Rectal smooth muscle tissue (tissue), 1 donor: Measurements from ENCODE around the gene PSAT1.

Experiments
- H3K27ac ChIP-seq: one replicate; pipeline ENCODE4 v1.7.0; 2013; ENCODE audit warnings: low read depth, low read length, inconsistent platforms
- H3K27me3 ChIP-seq: one replicate; pipeline ENCODE4 v1.7.0; 2013; ENCODE audit warnings: low read length; ENCODE audit not compliant: control insufficient read depth, insufficient read depth
- H3K36me3 ChIP-seq: one replicate; pipeline ENCODE4 v1.7.0; 2013; ENCODE audit warnings: low read length; ENCODE audit not compliant: control insufficient read depth, insufficient read depth
- H3K4me1 ChIP-seq: one replicate; pipeline ENCODE4 v1.7.0; 2013; ENCODE audit warnings: low read length; ENCODE audit not compliant: control insufficient read depth, insufficient read depth
- H3K4me3 ChIP-seq: one replicate; pipeline ENCODE4 v1.7.0; 2013; ENCODE audit warnings: low read length
- H3K9ac ChIP-seq: one replicate; pipeline ENCODE4 v1.7.0; 2013; ENCODE audit warnings: low read length

PSAT1 gene

DNA sequence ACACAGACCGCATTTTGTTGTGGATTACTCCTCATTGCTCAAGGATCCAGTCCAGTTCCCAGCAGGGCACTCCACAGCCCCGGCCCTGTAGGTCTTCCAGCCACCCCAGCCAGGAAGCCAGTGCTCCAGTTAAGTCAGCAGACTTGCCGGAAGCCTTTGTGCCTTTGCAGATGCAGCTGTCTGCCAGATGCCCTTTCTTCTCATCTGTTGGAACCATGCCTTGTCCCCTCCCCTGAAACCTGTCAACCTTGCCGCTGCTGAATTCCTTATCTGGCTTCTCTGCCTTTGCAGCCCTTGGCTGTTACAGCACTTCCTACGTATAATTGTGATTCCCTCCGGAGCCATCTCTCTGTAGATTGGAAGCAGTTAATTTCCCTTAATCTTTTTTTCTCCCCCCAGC lies 28.4 kb downstream of the PSAT1 start:
- no peaks in the 10 kb centered on the region for H3K27me3 ChIP-seq
- H3K4me3 ChIP-seq: no peak overlapping the region
- H3K36me3 ChIP-seq: no peaks in the 10 kb centered on the region
- peaks cover 6% of the 10 kb centered on the region for H3K4me1 ChIP-seq
- H3K9ac ChIP-seq: no peak overlapping the region
- no peak overlapping the region for H3K27ac ChIP-seq

DNA sequence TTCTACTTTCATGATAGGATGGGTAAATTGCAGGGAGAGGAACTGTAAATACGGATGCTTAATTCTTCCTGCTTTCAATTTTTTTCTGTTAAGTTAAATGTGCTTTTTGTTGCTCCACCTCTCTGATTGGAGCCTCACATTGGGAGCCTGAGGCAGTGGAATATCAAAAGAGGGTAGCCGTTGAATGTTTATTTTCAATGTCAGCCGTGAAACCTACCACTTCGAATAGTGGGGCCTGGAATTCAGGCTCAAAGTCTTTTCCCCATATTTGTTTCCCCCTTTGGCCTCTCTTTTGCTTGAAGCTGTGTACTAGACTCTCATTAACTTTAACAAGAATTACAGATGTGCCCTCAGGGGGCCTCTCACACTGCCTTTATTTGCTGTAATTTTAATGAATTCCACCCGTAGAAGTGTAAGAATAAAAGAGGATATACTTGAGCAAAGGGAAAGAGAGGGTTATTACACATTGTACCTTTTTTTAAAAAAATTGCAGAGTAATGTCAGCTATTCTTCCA lies 29.0 kb downstream of the PSAT1 start:
- H3K27me3 ChIP-seq: no peaks in the 10 kb centered on the region
- no peak overlapping the region for H3K4me3 ChIP-seq
- no peak overlapping the region for H3K27ac ChIP-seq
- no peaks in the 10 kb centered on the region for H3K36me3 ChIP-seq
- no peak overlapping the region for H3K9ac ChIP-seq
- peaks cover 6% of the 10 kb centered on the region for H3K4me1 ChIP-seq

DNA sequence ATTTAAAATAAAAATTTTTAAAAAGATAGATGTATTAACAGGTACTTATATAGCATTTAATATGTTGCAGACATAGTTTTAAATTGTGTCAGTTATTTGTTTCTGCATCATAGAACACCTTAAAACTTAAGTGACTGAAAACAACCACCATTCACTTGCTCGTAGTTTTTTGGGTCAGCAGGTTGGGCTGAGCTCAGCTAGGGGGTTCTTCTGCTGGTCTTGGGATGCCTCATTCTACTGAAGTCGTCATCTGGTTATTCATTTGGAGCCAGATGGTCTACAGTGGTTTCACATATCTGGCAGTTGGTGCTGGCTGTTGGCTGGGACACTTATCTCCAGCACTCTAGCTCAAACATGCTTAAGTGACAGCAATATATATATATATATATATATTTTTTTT lies 29.6 kb downstream of the PSAT1 start:
- no peak overlapping the region for H3K27ac ChIP-seq
- no peaks in the 10 kb centered on the region for H3K27me3 ChIP-seq
- H3K9ac ChIP-seq: no peak overlapping the region
- H3K36me3 ChIP-seq: no peaks in the 10 kb centered on the region
- no peak overlapping the region for H3K4me3 ChIP-seq
- peaks cover 6% of the 10 kb centered on the region for H3K4me1 ChIP-seq

DNA sequence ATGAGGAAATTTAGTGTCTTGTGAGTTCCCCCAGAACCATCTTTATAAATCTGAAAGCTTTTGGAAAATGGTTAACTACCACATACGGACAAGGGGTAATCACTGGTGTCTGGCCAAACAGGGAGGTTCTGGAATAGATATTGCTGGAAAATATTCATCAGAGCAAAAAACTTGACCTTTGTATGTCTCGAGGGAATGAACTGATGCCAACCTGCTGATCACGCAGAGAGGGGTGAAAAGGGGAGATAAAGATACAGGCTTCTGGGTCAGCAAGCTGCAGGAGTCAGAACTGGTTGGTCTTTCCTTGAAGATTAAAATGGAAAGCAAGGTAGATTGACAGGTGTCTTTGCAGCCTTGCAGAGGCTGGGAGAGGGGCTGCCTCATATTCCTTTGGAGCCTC lies 35.5 kb downstream of the PSAT1 start:
- Histone ChIP-seq H3K4me1 (no peaks in the 10 kb centered on the region), H3K36me3 (no peaks in the 10 kb centered on the region), H3K27ac (no peak overlapping the region), H3K27me3 (no peaks in the 10 kb centered on the region), H3K9ac (no peak overlapping the region), H3K4me3 (no peak overlapping the region)

DNA sequence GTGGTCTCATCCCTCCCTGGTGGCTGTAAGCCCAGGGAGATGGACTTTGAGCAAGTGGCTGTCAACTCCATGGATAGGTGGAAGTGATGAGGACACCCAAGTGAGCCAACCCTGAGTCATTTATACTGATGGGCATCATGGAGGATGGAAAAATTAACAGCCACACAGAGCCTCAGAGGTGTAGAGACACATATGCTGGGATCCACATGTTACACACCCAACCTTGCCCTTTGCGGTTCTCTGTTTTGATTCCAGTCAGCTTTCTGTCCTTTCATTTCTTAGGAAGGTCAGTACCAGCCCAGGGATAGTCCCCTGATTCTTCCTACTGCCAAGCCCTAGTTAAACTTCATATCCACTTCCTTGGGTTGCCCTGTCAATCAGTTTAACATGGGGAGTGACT lies 51.9 kb downstream of the PSAT1 start:
- Histone ChIP-seq H3K27me3 (no peaks in the 10 kb centered on the region), H3K36me3 (no peaks in the 10 kb centered on the region), H3K27ac (no peak overlapping the region), H3K4me3 (no peak overlapping the region), H3K4me1 (no peaks in the 10 kb centered on the region), H3K9ac (no peak overlapping the region)

DNA sequence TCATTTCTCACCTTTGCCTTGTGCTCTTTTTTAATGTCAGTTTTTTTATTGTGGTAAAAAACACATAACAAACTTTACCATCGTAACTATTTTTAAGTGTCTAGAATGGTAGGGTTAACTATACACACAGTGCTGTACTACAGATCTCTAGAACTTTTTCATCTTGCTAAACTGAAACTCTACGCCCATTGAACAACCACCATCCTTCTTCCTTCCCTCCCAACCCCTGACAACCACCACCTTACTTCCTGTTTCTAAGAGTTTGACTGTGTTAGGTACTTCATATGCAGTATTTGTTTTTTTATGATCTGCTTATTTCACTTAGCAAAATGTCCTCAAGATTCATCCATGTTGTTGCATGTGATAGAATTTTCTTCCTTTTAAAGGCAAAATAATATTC lies 54.9 kb downstream of the PSAT1 start:
- H3K4me3 ChIP-seq: no peak overlapping the region
- H3K36me3 ChIP-seq: no peaks in the 10 kb centered on the region
- H3K9ac ChIP-seq: no peak overlapping the region
- no peaks in the 10 kb centered on the region for H3K27me3 ChIP-seq
- H3K4me1 ChIP-seq: no peaks in the 10 kb centered on the region
- H3K27ac ChIP-seq: no peak overlapping the region

DNA sequence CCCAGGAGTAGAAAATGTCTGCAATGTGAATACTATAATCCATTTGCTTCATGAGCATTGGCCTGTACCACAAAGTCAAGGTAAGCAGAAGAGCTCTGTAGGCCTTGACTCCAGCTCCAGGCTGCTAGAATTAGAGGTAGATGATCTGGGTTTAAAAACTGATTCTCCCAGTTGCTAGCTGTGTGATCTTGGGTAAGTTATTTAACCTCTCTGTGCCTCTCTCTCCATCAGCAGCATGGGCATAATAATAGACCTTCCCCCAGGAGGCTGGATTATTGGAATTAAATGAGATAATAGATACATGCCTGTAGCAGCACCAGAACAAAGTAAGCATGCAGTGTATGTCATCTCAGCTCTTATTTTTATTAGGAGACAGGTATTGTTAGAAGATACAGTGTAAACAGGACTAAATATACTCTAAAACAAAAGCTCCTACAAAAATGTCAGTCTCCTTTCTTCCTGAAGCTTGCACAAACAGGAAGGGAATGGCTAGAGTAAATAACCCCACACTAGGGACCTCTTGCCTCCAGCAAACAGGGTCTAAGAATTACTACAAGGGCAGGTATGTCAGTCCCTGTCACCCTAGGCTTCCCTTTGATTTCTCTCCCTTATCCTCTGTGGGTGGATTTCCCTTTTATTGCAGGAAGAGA lies 57.5 kb downstream of the PSAT1 start:
- Histone ChIP-seq H3K27ac (no peak overlapping the region), H3K27me3 (no peaks in the 10 kb centered on the region), H3K4me1 (no peaks in the 10 kb centered on the region), H3K9ac (no peak overlapping the region), H3K36me3 (no peaks in the 10 kb centered on the region), H3K4me3 (no peak overlapping the region)

DNA sequence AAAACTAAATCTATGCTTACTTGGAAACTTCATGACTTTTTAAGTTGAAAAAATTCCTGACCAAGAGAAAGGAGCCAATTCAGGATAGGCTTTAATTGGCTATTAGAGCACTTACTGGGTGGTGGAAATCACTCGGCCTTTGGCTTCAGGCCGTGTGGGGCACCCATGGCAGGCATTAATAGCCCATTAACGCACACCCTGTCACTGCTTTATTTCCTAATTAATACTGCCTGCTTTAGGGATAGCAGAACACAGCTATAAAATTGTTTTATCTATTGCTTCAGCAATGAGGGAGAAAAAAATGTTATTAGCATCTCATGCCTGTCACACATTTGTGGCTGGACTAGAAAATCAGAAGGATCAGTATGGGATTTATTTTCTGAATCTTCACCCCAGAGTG lies 58.1 kb downstream of the PSAT1 start:
- H3K4me1 ChIP-seq: no peaks in the 10 kb centered on the region
- H3K4me3 ChIP-seq: no peak overlapping the region
- H3K9ac ChIP-seq: no peak overlapping the region
- no peak overlapping the region for H3K27ac ChIP-seq
- H3K27me3 ChIP-seq: no peaks in the 10 kb centered on the region
- H3K36me3 ChIP-seq: no peaks in the 10 kb centered on the region

DNA sequence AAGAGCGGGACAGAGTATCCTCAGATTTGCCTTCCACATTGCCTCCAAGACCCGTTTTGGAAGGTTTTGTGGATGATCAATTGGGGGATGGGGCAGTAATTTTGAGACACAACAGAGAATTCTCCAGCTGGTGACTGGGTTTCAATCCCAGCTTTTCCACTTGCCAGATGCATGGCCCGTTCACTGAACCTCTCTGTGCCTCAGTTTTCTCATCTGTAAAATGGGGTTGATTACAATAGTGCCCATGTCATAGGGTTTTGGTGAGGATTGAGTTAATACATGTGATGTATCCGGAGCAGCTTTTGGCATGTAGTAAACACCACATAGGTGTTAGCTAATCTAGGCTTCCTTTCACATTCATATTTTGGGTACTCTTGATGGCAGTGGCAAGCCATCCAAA lies 59.7 kb downstream of the PSAT1 start:
- Histone ChIP-seq H3K9ac (no peak overlapping the region), H3K4me3 (no peak overlapping the region), H3K27me3 (no peaks in the 10 kb centered on the region), H3K4me1 (no peaks in the 10 kb centered on the region), H3K27ac (no peak overlapping the region), H3K36me3 (no peaks in the 10 kb centered on the region)

DNA sequence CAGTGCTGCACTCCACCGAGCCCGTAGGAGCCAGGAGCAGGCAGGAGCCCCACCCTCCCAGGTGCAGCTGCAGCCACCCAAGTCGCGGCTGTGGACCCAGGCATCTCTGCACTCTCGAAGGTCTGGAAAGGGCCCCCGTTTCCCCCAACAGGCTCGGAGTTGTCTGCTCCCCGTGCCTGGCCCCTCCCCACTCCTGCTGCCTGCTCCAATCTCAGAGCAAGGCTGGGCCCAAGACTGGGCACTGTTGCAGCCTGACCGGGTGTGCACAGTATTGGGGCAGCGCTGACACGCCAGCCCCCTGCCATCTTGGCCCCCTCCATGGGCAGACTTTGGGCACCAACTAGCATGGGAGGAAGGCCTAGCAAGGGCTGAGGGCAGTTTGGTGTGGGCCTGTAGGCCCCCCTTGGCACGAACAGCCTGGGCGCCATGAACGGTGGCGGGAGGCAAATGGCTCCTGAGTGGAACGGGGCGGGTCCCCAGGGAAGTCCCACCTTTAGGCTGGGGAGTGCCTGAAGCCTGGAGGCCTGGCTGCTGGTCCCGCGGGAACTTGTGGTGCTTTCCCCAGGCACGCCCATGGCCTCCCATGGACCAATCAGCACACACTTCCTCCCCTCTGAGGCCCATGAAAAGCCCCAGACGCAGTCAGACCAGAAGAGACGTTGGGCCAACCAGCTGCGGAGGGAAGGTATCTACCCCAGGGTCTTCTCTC lies 60.4 kb downstream of the PSAT1 start:
- no peak overlapping the region for H3K27ac ChIP-seq
- no peak overlapping the region for H3K4me3 ChIP-seq
- H3K27me3 ChIP-seq: no peaks in the 10 kb centered on the region
- no peaks in the 10 kb centered on the region for H3K4me1 ChIP-seq
- no peaks in the 10 kb centered on the region for H3K36me3 ChIP-seq
- no peak overlapping the region for H3K9ac ChIP-seq

DNA sequence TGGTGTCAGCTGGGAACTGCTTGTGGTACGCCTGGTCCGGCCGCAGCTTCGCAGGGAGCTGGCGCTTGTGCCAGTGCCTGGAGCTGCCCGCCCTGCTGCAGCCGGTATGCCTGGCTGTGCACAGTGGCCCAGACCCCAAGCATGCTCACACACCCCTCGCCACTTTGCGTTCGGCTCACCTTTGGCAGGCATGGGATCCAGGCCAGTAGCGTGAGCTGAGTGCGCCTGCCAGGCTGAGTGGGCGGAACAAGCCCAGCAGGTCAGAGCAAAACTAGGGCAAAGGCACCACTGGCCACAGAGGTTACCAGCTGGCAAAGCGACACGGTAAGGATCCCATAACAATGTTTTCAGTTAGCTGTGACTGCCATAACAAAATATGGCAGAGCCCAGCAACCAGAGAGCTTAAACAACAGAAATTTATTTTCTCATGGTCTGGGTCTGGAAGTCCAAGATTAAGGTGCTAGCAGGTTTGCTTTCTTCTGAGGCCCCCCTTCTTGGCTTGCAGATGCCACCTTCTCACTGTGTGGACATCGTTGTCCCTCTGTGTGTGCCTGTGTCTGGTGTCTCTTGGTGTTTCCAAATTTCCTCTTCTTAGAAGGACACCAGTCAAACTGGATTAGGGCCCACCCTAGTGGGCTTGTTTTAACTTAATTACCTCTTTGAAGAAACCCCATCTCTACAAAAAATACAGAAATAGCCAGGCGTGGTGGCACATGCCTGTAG lies 61.6 kb downstream of the PSAT1 start:
- peaks cover 7% of the 10 kb centered on the region for H3K4me1 ChIP-seq
- H3K4me3 ChIP-seq: no peak overlapping the region
- no peak overlapping the region for H3K9ac ChIP-seq
- H3K27me3 ChIP-seq: no peaks in the 10 kb centered on the region
- H3K36me3 ChIP-seq: no peaks in the 10 kb centered on the region
- no peak overlapping the region for H3K27ac ChIP-seq

DNA sequence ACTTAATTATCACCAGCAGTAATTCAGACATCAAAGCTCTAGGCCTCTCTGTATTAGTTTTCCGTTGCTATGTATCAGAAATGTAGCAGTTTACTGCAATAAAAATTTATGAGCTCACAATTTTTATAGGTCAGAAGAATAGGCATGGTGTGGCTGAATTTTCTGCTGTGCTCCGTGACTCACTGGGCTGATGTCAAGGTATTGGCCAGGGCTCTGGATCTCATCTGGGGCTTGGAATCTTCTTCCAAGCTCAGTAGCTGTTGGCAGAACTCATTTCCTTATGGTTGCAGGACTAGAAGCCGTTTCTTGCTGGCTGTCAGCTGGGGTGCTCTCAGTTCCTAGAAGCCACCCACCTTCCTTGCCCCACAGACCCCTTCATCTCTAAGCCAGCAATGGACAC lies 66.3 kb downstream of the PSAT1 start:
- Histone ChIP-seq H3K27me3 (no peaks in the 10 kb centered on the region), H3K27ac (peak overlapping the region; percentile 34), H3K36me3 (no peaks in the 10 kb centered on the region), H3K4me3 (no peak overlapping the region), H3K9ac (no peak overlapping the region), H3K4me1 (peaks cover 10% of the 10 kb centered on the region)
